Neural progenitor cell (in vitro differentiated cells): ENCODE measurements around the gene PDE7B. TPM values are rescaled to one million over a fixed set of nuclear protein-coding genes. Genes with fewer than 3 reads are reported as not detected.
A peak's percentile ranks its signal among the peaks of the same experiment; 100 is the strongest.

Experiments
- DNase-seq: peaks from one replicate; pipeline ENCODE4 v3.0.0-alpha.2; 2016; ENCODE audit warnings: low spot score
- H2AFZ ChIP-seq: fragments of 200-600 bp; sonication (generic); replicated peaks from 2 replicates; pipeline ENCODE4 v1.6.1; 2016; ENCODE audit warnings: antibody characterized with exemption
- H3F3A ChIP-seq: fragments of 200-600 bp; sonication (generic); 2 replicates; pipeline ENCODE4 v1.6.1; 2016; ENCODE audit warnings: antibody characterized with exemption, low read depth
- H3K27ac ChIP-seq: fragments of 200-600 bp; sonication (generic); 2 replicates; pipeline ENCODE4 v1.5.1; 2016; ENCODE audit warnings: mild to moderate bottlenecking
- H3K27me3 ChIP-seq: fragments of 200-600 bp; sonication (generic); 2 replicates; pipeline ENCODE4 v1.6.1; 2016; ENCODE audit warnings: mild to moderate bottlenecking, moderate library complexity
- H3K36me3 ChIP-seq: fragments of 200-600 bp; sonication (generic); 2 replicates; pipeline ENCODE4 v1.5.1; 2016
- H3K4me1 ChIP-seq: fragments of 200-600 bp; sonication (generic); 2 replicates; pipeline ENCODE4 v1.6.1; 2016; ENCODE audit warnings: mixed run types
- H3K4me2 ChIP-seq: fragments of 200-600 bp; sonication (generic); 2 replicates; pipeline ENCODE4 v1.6.1; 2016
- H3K4me3 ChIP-seq: fragments of 200-600 bp; sonication (generic); 2 replicates; pipeline ENCODE4 v1.5.1; 2016
- H3K79me2 ChIP-seq: fragments of 200-600 bp; sonication (generic); 2 replicates; pipeline ENCODE4 v1.6.1; 2016; ENCODE audit warnings: low read depth
- H3K9ac ChIP-seq: fragments of 200-600 bp; sonication (generic); 2 replicates; pipeline ENCODE4 v1.6.1; 2016
- H3K9me3 ChIP-seq: fragments of 200-600 bp; sonication (generic); 2 replicates; pipeline ENCODE4 v1.5.1; 2016; ENCODE audit warnings: low read depth
- H4K20me1 ChIP-seq: fragments of 200-600 bp; sonication (generic); 2 replicates; pipeline ENCODE4 v1.6.1; 2016; ENCODE audit warnings: low read depth
- H3K27ac Mint-ChIP-seq: 3 replicates; pipeline ENCODE4 v1.8.0; 2021; ENCODE audit warnings: mixed read lengths
- H3K27me3 Mint-ChIP-seq: 2 replicates; pipeline ENCODE4 v1.8.0; 2022; ENCODE audit warnings: low read depth, mild to moderate bottlenecking, inconsistent platforms, moderate library complexity, mixed read lengths; ENCODE audit not compliant: insufficient read depth
- H3K36me3 Mint-ChIP-seq: 3 replicates; pipeline ENCODE4 v1.8.0; 2021; ENCODE audit warnings: mixed read lengths
- H3K4me1 Mint-ChIP-seq: 3 replicates; pipeline ENCODE4 v1.8.0; 2021; ENCODE audit warnings: mixed read lengths
- H3K4me3 Mint-ChIP-seq: 3 replicates; pipeline ENCODE4 v1.8.0; 2021; ENCODE audit warnings: mild to moderate bottlenecking, moderate library complexity, mixed read lengths
- H3K9me3 Mint-ChIP-seq: 3 replicates; pipeline ENCODE4 v1.8.0; 2020; ENCODE audit warnings: mixed read lengths
- EZH2 ChIP-seq: fragments of 200-600 bp; sonication (generic); IDR thresholded peaks from 2 replicates; pipeline ENCODE4 v1.6.1; 2017; ENCODE audit warnings: antibody characterized with exemption, mild to moderate bottlenecking, moderate library complexity
- EZH2phosphoT487 ChIP-seq: fragments of 200-600 bp; sonication (generic); IDR thresholded peaks from 2 replicates; pipeline ENCODE4 v1.6.1; 2017; ENCODE audit warnings: antibody characterized with exemption
- total RNA-seq: library from RNA; depleted of rRNA; stranded (reverse); fragments of >200 nt; gene quantifications from 2 replicates; pipeline ENCODE4 v1.2.3, GENCODE V29; 2015; ENCODE audit warnings: low replicate concordance
- TF ChIP-seq, protein P1 (sequence below): fragments of 200-600 bp; sonication (generic); IDR thresholded peaks from 2 replicates; pipeline ENCODE4 v1.5.1; 2017; ENCODE audit warnings: antibody characterized with exemption, mild to moderate bottlenecking

Gene PDE7B
- total RNA-seq, 1 donor from 2014 or later = 0.04 TPM

GRCh38 chr6:136123468-136123867, 272.0 kb downstream of the PDE7B start:
- no peak overlapping the region for H3K9ac ChIP-seq
- no peak overlapping the region for H3K4me3 ChIP-seq
- no peaks in the 10 kb centered on the region for H3K79me2 ChIP-seq
- H3F3A ChIP-seq = no peaks in the 10 kb centered on the region
- H2AFZ ChIP-seq = no peak overlapping the region
- Mint-ChIP-seq H3K27me3 (no peaks in the 10 kb centered on the region), H3K4me1 (peaks cover 4% of the 10 kb centered on the region), H3K9me3 (no peaks in the 10 kb centered on the region), H3K27ac (no peak overlapping the region), H3K4me3 (no peak overlapping the region), H3K36me3 (no peaks in the 10 kb centered on the region)
- H3K4me1 ChIP-seq = no peaks in the 10 kb centered on the region
- H4K20me1 ChIP-seq = no peaks in the 10 kb centered on the region
- TF ChIP-seq EZH2 (no peak), EZH2phosphoT487 (no peak)
- TF ChIP-seq, protein P1, sequence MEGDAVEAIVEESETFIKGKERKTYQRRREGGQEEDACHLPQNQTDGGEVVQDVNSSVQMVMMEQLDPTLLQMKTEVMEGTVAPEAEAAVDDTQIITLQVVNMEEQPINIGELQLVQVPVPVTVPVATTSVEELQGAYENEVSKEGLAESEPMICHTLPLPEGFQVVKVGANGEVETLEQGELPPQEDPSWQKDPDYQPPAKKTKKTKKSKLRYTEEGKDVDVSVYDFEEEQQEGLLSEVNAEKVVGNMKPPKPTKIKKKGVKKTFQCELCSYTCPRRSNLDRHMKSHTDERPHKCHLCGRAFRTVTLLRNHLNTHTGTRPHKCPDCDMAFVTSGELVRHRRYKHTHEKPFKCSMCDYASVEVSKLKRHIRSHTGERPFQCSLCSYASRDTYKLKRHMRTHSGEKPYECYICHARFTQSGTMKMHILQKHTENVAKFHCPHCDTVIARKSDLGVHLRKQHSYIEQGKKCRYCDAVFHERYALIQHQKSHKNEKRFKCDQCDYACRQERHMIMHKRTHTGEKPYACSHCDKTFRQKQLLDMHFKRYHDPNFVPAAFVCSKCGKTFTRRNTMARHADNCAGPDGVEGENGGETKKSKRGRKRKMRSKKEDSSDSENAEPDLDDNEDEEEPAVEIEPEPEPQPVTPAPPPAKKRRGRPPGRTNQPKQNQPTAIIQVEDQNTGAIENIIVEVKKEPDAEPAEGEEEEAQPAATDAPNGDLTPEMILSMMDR = no peak
- H3K27ac ChIP-seq = no peak overlapping the region
- H3K27me3 ChIP-seq = no peaks in the 10 kb centered on the region
- H3K36me3 ChIP-seq = no peaks in the 10 kb centered on the region
- DNase-seq = no peak
- no peaks in the 10 kb centered on the region for H3K9me3 ChIP-seq
- H3K4me2 ChIP-seq = no peak overlapping the region

DNA sequence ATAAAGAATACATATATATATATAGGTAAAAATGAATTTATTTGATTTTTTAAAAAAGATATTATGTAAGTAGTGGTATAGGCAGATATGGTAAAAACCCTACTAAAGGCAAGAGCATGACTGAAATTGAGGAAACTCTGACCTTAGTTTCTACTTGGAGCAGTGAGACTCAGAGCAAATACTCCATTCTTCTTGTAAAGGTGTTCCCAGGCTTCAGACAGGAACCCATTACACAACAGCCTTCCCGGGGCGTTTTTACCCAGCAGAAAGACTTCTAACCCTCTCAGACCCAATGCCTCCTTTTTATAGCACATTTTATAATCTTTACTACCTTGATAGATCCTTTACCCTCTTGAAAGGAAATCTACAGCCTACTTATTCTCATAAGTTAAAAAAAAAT, 274.1 kb downstream of the PDE7B start:
- no peaks in the 10 kb centered on the region for H3K27me3 Mint-ChIP-seq
- H3K27ac Mint-ChIP-seq = no peak overlapping the region
- H3K36me3 Mint-ChIP-seq = no peaks in the 10 kb centered on the region
- no peaks in the 10 kb centered on the region for H3K36me3 ChIP-seq
- no peak overlapping the region for H3K9ac ChIP-seq
- H2AFZ ChIP-seq = no peak overlapping the region
- no peak overlapping the region for H3K4me3 ChIP-seq
- no peaks in the 10 kb centered on the region for H3K9me3 Mint-ChIP-seq
- H3F3A ChIP-seq = no peaks in the 10 kb centered on the region
- H3K79me2 ChIP-seq = no peaks in the 10 kb centered on the region
- TF ChIP-seq EZH2phosphoT487 (no peak), EZH2 (no peak)
- TF ChIP-seq, protein P1 = no peak
- H3K9me3 ChIP-seq = no peaks in the 10 kb centered on the region
- H3K27me3 ChIP-seq = no peaks in the 10 kb centered on the region
- H3K4me1 Mint-ChIP-seq = peaks cover 4% of the 10 kb centered on the region
- H3K27ac ChIP-seq = no peak overlapping the region
- no peak overlapping the region for H3K4me2 ChIP-seq
- DNase-seq = no peak
- H3K4me1 ChIP-seq = no peaks in the 10 kb centered on the region
- H4K20me1 ChIP-seq = no peaks in the 10 kb centered on the region
- no peak overlapping the region for H3K4me3 Mint-ChIP-seq

DNA sequence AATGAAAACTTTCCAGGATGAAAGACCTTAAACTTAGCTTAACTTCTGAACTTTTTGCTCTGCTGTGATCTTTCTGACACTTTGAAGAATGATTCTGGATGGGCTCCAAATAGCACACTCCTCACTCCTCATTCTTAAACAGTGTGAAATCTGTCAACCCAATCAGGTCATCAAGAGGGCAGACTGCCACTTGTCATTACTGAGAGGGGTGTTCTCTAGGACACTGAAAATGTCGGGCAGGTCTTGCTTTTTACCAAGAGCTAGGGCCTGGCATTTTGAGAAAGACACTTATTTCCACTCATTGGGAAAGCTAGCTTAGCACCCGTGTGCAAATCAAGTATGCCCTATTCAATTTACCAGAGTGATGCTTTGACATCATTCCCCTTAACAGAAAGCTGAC, 276.4 kb downstream of the PDE7B start:
- DNase-seq = no peak
- H3K27me3 ChIP-seq = no peaks in the 10 kb centered on the region
- no peaks in the 10 kb centered on the region for H3K4me1 ChIP-seq
- H3K36me3 ChIP-seq = no peaks in the 10 kb centered on the region
- H3K4me1 Mint-ChIP-seq = peaks cover 4% of the 10 kb centered on the region
- H3K27ac Mint-ChIP-seq = peak overlapping the region; percentile 72
- H3K36me3 Mint-ChIP-seq = no peaks in the 10 kb centered on the region
- no peaks in the 10 kb centered on the region for H3K9me3 Mint-ChIP-seq
- TF ChIP-seq, protein P1 = no peak
- TF ChIP-seq EZH2 = no peak
- no peak for TF ChIP-seq EZH2phosphoT487
- H3K9ac ChIP-seq = no peak overlapping the region
- H3K79me2 ChIP-seq = no peaks in the 10 kb centered on the region
- H3K4me3 ChIP-seq = no peak overlapping the region
- no peaks in the 10 kb centered on the region for H3F3A ChIP-seq
- H3K27ac ChIP-seq = no peak overlapping the region
- no peaks in the 10 kb centered on the region for H3K27me3 Mint-ChIP-seq
- no peak overlapping the region for H2AFZ ChIP-seq
- H3K9me3 ChIP-seq = no peaks in the 10 kb centered on the region
- no peak overlapping the region for H3K4me2 ChIP-seq
- H3K4me3 Mint-ChIP-seq = no peak overlapping the region
- no peaks in the 10 kb centered on the region for H4K20me1 ChIP-seq

DNA sequence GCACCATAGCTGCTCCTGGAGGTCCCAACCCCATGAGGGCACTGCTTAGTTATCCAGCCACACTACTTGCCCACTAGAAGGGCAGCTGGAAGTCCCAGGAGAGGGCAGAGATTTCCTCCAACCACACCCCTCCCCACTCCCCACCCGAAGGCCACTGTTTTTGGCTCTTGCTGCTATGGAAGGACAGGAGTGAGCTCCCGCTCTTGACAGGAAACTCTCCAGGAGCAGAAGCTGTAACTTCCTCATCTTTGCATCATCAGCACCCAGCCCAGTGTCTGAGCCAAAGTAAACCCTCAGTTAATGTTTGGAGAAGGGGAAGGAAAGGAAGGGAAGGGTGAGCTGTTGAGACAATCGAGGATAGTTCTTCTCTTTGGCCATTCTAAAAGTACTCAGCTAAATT, 277.9 kb downstream of the PDE7B start:
- Histone ChIP-seq H2AFZ (no peak overlapping the region), H3K36me3 (no peaks in the 10 kb centered on the region), H3K79me2 (no peaks in the 10 kb centered on the region), H3F3A (no peaks in the 10 kb centered on the region), H4K20me1 (no peaks in the 10 kb centered on the region), H3K4me3 (no peak overlapping the region), H3K4me2 (no peak overlapping the region), H3K27me3 (no peaks in the 10 kb centered on the region), H3K27ac (no peak overlapping the region), H3K4me1 (no peaks in the 10 kb centered on the region), H3K9ac (no peak overlapping the region), H3K9me3 (no peaks in the 10 kb centered on the region)
- Mint-ChIP-seq H3K4me3 (no peak overlapping the region), H3K27ac (no peak overlapping the region), H3K4me1 (peaks cover 4% of the 10 kb centered on the region), H3K9me3 (no peaks in the 10 kb centered on the region), H3K27me3 (no peaks in the 10 kb centered on the region), H3K36me3 (no peaks in the 10 kb centered on the region)
- DNase-seq = no peak
- TF ChIP-seq EZH2 (no peak), EZH2phosphoT487 (no peak)
- TF ChIP-seq, protein P1 = no peak
